ENCODE measurements around the gene GSAP. TPM values are rescaled to one million over a fixed set of nuclear protein-coding genes. Genes with fewer than 3 reads are reported as not detected.

Gene GSAP
- total RNA-seq, 2 donors from 2014 or later: 3.7 to 7.7 TPM

DNA sequence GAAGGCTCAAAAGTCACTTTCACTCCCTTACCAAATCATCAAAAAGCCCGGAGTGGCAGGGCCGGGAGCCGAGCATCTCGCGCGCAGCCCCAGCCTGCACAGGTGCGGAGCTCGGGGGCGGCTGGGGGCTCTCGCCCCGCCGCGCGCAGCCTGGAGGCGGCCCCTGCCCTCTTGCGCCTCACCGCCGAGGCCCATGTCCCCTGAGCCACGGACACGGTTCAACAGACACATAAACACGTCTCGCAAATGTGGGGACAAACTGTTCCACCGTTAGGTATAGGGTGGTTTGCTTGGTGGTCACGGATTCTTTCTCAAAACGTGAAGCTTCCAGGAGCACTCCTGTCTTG lies 700 bp downstream of the GSAP start:
- H3K9me3 ChIP-seq: no peaks in the 10 kb centered on the region
- H3K27ac ChIP-seq: peak overlapping the region; percentile 80
- H3K4me1 ChIP-seq: no peaks in the 10 kb centered on the region
- H3K36me3 ChIP-seq: no peaks in the 10 kb centered on the region
- H3K9ac ChIP-seq (ENCODE audit: low read depth in 2 of 2, low read length in 2 of 2): peak overlapping the region; percentile 77 to 80
- H3K27me3 ChIP-seq: no peaks in the 10 kb centered on the region
- DNase-seq: peak; percentile 28
- no peak for TF ChIP-seq CTCF (IDR thresholded peaks at IDR 0.05)
- intact Hi-C loops (cut with DNase I): no loop called here
- peak overlapping the region; percentile 74 for H3K4me3 ChIP-seq

GRCh38 chr7:77413861-77414424 lies 2.2 kb downstream of the GSAP start:
- Histone ChIP-seq H3K27ac (no peak overlapping the region), H3K4me1 (no peaks in the 10 kb centered on the region), H3K9ac (ENCODE audit: low read depth in 2 of 2, low read length in 2 of 2) (no peak overlapping the region), H3K9me3 (no peaks in the 10 kb centered on the region), H3K4me3 (no peak overlapping the region), H3K36me3 (no peaks in the 10 kb centered on the region), H3K27me3 (no peaks in the 10 kb centered on the region)
- no peak for DNase-seq
- intact Hi-C loops (cut with DNase I): no loop called here
- TF ChIP-seq CTCF (IDR thresholded peaks at IDR 0.05): no peak

DNA sequence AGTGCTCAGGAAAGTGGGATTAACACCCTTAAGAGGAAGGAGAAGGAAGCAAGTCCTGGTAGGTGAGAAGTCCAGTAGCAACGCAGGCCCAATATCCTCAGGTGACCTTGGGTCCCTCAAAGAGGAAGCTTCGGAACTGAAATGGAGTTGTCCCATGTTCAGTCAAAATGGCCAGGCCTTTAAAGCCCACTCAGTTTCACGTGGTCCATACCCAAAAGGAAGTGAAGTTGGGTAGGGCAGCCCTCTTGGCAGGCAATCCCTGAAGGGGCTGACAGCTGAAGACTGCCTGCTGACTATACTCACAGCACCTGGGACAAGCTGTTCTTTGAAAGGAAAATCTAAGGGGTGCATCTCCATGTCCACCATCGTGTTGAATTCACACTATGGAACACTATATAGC lies 3.0 kb downstream of the GSAP start:
- no peaks in the 10 kb centered on the region for H3K4me1 ChIP-seq
- no peak for TF ChIP-seq CTCF (IDR thresholded peaks at IDR 0.05)
- H3K9ac ChIP-seq (ENCODE audit: low read depth in 2 of 2, low read length in 2 of 2): no peak overlapping the region
- intact Hi-C loops (cut with DNase I): no loop called here
- H3K36me3 ChIP-seq: no peaks in the 10 kb centered on the region
- H3K4me3 ChIP-seq: no peak overlapping the region
- no peaks in the 10 kb centered on the region for H3K27me3 ChIP-seq
- DNase-seq: no peak
- no peak overlapping the region for H3K27ac ChIP-seq
- H3K9me3 ChIP-seq: no peaks in the 10 kb centered on the region

DNA sequence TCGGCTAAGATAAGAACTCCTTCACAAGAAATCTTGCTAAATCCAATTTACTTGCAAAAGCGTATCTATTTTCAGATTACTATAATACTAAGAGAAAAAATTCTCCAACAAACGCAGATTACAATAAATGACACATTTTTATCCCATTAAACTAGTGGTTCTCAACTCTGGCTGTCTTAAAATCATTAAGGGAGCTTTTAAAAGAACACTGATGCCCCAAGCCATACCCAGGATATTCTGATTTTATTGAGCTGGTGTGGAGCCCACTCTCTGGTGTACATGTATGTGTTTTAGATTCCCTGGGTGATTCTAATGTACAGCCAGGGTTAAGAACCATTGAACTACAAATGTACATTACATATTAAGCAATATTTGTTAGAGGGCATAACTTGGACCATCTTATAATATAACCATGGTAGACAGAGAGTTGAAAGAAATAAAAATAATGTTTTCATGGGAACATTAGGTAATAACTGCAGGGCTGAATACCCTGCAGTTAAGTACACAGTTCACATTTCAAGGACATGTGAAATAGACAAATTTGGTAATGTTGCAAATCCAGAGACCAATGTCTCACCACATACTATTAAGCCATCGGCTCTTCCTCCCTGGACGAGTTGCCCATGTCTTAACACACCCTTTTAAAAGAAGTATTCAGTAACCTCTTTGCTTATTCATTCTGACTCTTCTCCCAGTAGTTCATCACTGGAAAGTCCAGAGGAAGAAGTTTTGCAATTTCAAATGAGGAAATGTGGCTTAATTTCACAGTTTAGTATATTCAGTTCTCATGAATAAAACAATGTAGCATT lies 6.2 kb downstream of the GSAP start:
- H3K9ac ChIP-seq (ENCODE audit: low read depth in 2 of 2, low read length in 2 of 2): no peak overlapping the region
- no peaks in the 10 kb centered on the region for H3K4me1 ChIP-seq
- H3K27me3 ChIP-seq: no peaks in the 10 kb centered on the region
- no peak for TF ChIP-seq CTCF (IDR thresholded peaks at IDR 0.05)
- H3K27ac ChIP-seq: no peak overlapping the region
- H3K4me3 ChIP-seq: no peak overlapping the region
- intact Hi-C loops (cut with DNase I): no loop called here
- no peaks in the 10 kb centered on the region for H3K9me3 ChIP-seq
- no peaks in the 10 kb centered on the region for H3K36me3 ChIP-seq
- no peak for DNase-seq

GRCh38 chr7:77409005-77409738 lies 7.0 kb downstream of the GSAP start:
- no peaks in the 10 kb centered on the region for H3K27me3 ChIP-seq
- no peak overlapping the region for H3K4me3 ChIP-seq
- TF ChIP-seq CTCF (IDR thresholded peaks at IDR 0.05): no peak
- H3K9ac ChIP-seq (ENCODE audit: low read depth in 2 of 2, low read length in 2 of 2): no peak overlapping the region
- no peaks in the 10 kb centered on the region for H3K36me3 ChIP-seq
- no peak for DNase-seq
- no peaks in the 10 kb centered on the region for H3K9me3 ChIP-seq
- H3K4me1 ChIP-seq: no peaks in the 10 kb centered on the region
- no peak overlapping the region for H3K27ac ChIP-seq
- intact Hi-C loops (cut with DNase I): no loop called here

All from colonic mucosa (tissue), 4 donors.